Keratinocyte (primary cell): ENCODE measurements around the gene PTP4A2. TPM values are rescaled to one million over a fixed set of nuclear protein-coding genes. Genes with fewer than 3 reads are reported as not detected.

ENCODE experiments used
- DNase-seq: peaks from one replicate; pipeline ENCODE4 v3.0.0-alpha.2; 2011; ENCODE audit warnings: low read depth, missing footprints, low spot score
- FAIRE-seq: peaks from 2 replicates; lab custom pipeline; 2011; peaks lifted over from hg19 to GRCh38; lab: Jason Lieb, UNC
- H2AFZ ChIP-seq: 2 replicates; pipeline ENCODE4 v1.6.0; 2012; ENCODE audit warnings: low read length, control low read depth, inconsistent platforms; ENCODE audit not compliant: control insufficient read depth
- H3K27ac ChIP-seq: 2 replicates; pipeline ENCODE4 v1.5.1; 2011; ENCODE audit warnings: low read length; ENCODE audit not compliant: control insufficient read depth, insufficient read depth
- H3K27me3 ChIP-seq: 3 replicates; pipeline ENCODE4 v1.6.0; 2011; ENCODE audit warnings: low read length; ENCODE audit not compliant: control insufficient read depth, insufficient read depth; ENCODE audit errors: extremely low read depth
- H3K36me3 ChIP-seq, 2 experiments: 2 replicates in 1 of 2; 3 replicates in 1 of 2; pipeline ENCODE4 v1.5.1; 2011; ENCODE audit warnings: low read length in 2 of 2, mild to moderate bottlenecking in 1 of 2; ENCODE audit not compliant: control insufficient read depth in 2 of 2, insufficient read depth in 2 of 2; ENCODE audit errors: extremely low read depth in 1 of 2
- H3K4me1 ChIP-seq: 3 replicates; pipeline ENCODE4 v1.5.1; 2011; ENCODE audit warnings: low read length; ENCODE audit not compliant: control insufficient read depth, insufficient read depth; ENCODE audit errors: extremely low read depth
- H3K4me2 ChIP-seq: 3 replicates; pipeline ENCODE4 v1.6.0; 2011; ENCODE audit warnings: low read depth, low read length; ENCODE audit not compliant: control insufficient read depth, insufficient read depth; ENCODE audit errors: extremely low read depth
- H3K4me3 ChIP-seq, 3 experiments: fragments of 200-600 bp in 1 of 3; sonication (generic) in 1 of 3; 2 replicates in 2 of 3; 3 replicates in 1 of 3; pipeline ENCODE4 v1.5.1; 2011 to 2016; ENCODE audit warnings: low read length in 3 of 3, mild to moderate bottlenecking in 3 of 3, control low read depth in 2 of 3, inconsistent platforms in 1 of 3, low read depth in 1 of 3, mixed read lengths in 1 of 3, mixed run types in 1 of 3, moderate library complexity in 1 of 3; ENCODE audit not compliant: control insufficient read depth in 2 of 3, insufficient read depth in 2 of 3; ENCODE audit errors: extremely low read depth in 1 of 3
- H3K79me2 ChIP-seq: 2 replicates; pipeline ENCODE4 v1.6.0; 2012; ENCODE audit warnings: low read length; ENCODE audit not compliant: control insufficient read depth, insufficient read depth
- H3K9ac ChIP-seq: 3 replicates; pipeline ENCODE4 v1.6.0; 2011; ENCODE audit warnings: low read length; ENCODE audit not compliant: control insufficient read depth, insufficient read depth; ENCODE audit errors: extremely low read depth
- H3K9me1 ChIP-seq: 3 replicates; pipeline ENCODE4 v1.6.0; 2011; ENCODE audit warnings: low read length; ENCODE audit not compliant: control insufficient read depth, insufficient read depth; ENCODE audit errors: extremely low read depth
- H3K9me3 ChIP-seq: 2 replicates; pipeline ENCODE4 v1.5.1; 2012; ENCODE audit warnings: low read depth, low read length; ENCODE audit not compliant: control insufficient read depth
- H4K20me1 ChIP-seq: 3 replicates; pipeline ENCODE4 v1.6.0; 2011; ENCODE audit warnings: low read length; ENCODE audit not compliant: control insufficient read depth, insufficient read depth; ENCODE audit errors: extremely low read depth
- EZH2 ChIP-seq: IDR thresholded peaks from one replicate; pipeline ENCODE4 v1.6.1; 2012; ENCODE audit warnings: inconsistent platforms, mild to moderate bottlenecking, low read length, moderate library complexity
- dilution Hi-C: fragments of 300-500 bp; cut with MboI; formaldehyde crosslinking; loops from one replicate; pipeline ENCODE4 v1.7.0; 2020; ENCODE audit warnings: low sequenced_read_pairs; ENCODE audit not compliant: extremely low pct_ligation_motif_present
- polyA plus RNA-seq, 5 experiments: library from polyadenylated mRNA; depleted of rRNA in 3 of 5; stranded (reverse) in 3 of 5; stranded (forward) in 1 of 5; unstranded in 1 of 5; fragments of >200 nt; gene quantifications; 1 replicate in 1 of 5; 2 replicates in 3 of 5; 3 replicates in 1 of 5; pipeline versions ENCODE4 v1.2.1 to v1.2.3, GENCODE V29; 2011 to 2012; ENCODE audit warnings: missing spikeins in 2 of 5, low read depth in 1 of 5, low replicate concordance in 1 of 5
- TF ChIP-seq, protein P1 (sequence below), 3 experiments: IDR thresholded peaks in 1 of 3; conservative IDR thresholded peaks in 1 of 3; optimal IDR thresholded peaks in 1 of 3; 2 replicates in 2 of 3; 3 replicates in 1 of 3; pipeline versions ENCODE3 to v1.5.1; 2011; ENCODE audit warnings: low read length in 3 of 3, mild to moderate bottlenecking in 3 of 3, moderate library complexity in 2 of 3, control low read depth in 1 of 3, inconsistent platforms in 1 of 3; ENCODE audit not compliant: insufficient read depth in 2 of 3; ENCODE audit errors: extremely low read depth in 1 of 3

Gene PTP4A2
- polyA plus RNA-seq, 1 donor (not counting 4 experiments of a cell fraction or from before 2014, with no cell fraction given), result 368 TPM

DNA sequence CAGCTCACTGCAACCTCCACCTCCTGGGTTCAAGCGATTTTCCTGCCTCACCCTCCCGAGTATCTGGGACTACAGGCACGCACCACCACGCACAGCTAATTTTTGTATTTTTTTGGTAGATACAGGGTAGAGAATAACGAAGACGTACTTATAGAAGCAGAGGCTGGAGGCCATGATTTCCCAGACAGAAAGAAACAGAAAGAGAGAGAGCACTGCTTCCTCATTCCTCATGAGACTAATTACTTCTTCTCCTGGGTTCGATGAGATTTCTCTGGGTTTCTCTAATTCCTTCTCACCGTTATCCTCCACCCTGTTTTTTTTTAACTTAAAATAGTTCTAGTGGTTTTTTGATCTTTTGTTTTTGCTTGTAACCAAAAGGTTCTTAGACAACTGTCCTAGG lies 23.4 kb upstream of the PTP4A2 start:
- Histone ChIP-seq H3K9ac (no peak overlapping the region), H3K27ac (no peak overlapping the region), H3K4me2 (no peak overlapping the region), H3K9me1 (no peaks in the 10 kb centered on the region), H3K9me3 (no peaks in the 10 kb centered on the region), H2AFZ (no peak overlapping the region), H4K20me1 (no peaks in the 10 kb centered on the region), H3K4me3 (no peak overlapping the region), H3K36me3 (no peaks in the 10 kb centered on the region), H3K79me2 (no peaks in the 10 kb centered on the region), H3K27me3 (no peaks in the 10 kb centered on the region), H3K4me1 (peaks cover 2% of the 10 kb centered on the region)
- dilution Hi-C loops, result no loop called here
- TF ChIP-seq, protein P1, sequence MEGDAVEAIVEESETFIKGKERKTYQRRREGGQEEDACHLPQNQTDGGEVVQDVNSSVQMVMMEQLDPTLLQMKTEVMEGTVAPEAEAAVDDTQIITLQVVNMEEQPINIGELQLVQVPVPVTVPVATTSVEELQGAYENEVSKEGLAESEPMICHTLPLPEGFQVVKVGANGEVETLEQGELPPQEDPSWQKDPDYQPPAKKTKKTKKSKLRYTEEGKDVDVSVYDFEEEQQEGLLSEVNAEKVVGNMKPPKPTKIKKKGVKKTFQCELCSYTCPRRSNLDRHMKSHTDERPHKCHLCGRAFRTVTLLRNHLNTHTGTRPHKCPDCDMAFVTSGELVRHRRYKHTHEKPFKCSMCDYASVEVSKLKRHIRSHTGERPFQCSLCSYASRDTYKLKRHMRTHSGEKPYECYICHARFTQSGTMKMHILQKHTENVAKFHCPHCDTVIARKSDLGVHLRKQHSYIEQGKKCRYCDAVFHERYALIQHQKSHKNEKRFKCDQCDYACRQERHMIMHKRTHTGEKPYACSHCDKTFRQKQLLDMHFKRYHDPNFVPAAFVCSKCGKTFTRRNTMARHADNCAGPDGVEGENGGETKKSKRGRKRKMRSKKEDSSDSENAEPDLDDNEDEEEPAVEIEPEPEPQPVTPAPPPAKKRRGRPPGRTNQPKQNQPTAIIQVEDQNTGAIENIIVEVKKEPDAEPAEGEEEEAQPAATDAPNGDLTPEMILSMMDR (optimal IDR thresholded peaks at IDR 0.05 in 1 of 3, IDR thresholded peaks at IDR 0.05 in 1 of 3, conservative IDR thresholded peaks at IDR 0.05 in 1 of 3; ENCODE audit: extremely low read depth in 1 of 3, insufficient read depth in 2 of 3, low read length in 3 of 3), result no peak
- no peak for TF ChIP-seq EZH2
- DNase-seq (no peak), FAIRE-seq (no peak)

DNA sequence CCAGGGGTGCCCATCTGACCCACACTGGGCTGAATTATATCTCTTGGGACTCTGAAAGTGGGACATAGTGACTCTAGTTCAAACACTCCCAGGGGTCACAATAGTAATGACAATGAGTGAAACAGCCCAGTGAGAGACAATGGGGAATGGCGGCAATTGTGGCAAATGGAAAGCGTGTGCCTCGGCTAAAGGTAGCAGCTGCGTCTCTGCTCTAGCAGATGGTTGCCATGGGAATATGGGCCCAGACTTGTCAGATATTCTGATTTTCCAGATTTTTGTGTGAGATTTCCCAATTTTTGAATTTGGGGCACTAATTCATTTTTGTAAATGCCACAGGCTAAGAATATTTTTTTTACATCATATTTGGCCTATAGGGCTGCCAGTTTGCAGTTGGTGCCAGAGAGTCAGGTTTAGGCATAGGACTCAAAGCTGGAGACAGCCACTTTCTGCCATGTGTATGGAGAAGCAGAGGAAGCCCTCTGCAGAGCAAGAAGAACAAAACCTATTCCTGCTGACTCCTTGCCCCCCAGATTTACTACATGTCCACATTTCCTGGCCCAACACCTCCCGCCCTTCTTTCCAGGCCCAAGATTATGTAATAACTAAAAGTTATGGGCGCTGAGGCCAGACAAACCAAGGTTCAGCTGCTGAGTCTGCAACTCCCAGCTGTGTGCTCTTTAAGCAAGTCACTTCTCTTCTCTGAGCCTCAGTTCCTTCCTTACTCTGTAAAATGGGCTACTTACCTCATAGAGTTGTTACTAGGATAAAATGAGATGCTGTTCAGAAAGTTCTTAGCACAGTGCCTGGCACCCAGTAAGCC lies 21.6 kb upstream of the PTP4A2 start:
- H3K79me2 ChIP-seq, result no peaks in the 10 kb centered on the region
- H3K4me3 ChIP-seq, result no peak overlapping the region
- H3K27ac ChIP-seq, result no peak overlapping the region
- H3K9me1 ChIP-seq, result no peaks in the 10 kb centered on the region
- no peaks in the 10 kb centered on the region for H3K9me3 ChIP-seq
- no peaks in the 10 kb centered on the region for H4K20me1 ChIP-seq
- no peak overlapping the region for H2AFZ ChIP-seq
- FAIRE-seq (no peak), DNase-seq (no peak)
- TF ChIP-seq, protein P1 (optimal IDR thresholded peaks at IDR 0.05 in 1 of 3, IDR thresholded peaks at IDR 0.05 in 1 of 3, conservative IDR thresholded peaks at IDR 0.05 in 1 of 3; ENCODE audit: extremely low read depth in 1 of 3, insufficient read depth in 2 of 3, low read length in 3 of 3), result no peak
- no peak for TF ChIP-seq EZH2
- H3K4me1 ChIP-seq, result peaks cover 19% of the 10 kb centered on the region
- no peak overlapping the region for H3K9ac ChIP-seq
- no peaks in the 10 kb centered on the region for H3K36me3 ChIP-seq
- H3K27me3 ChIP-seq, result no peaks in the 10 kb centered on the region
- H3K4me2 ChIP-seq, result no peak overlapping the region
- dilution Hi-C loops, result no loop called here
